CD4-positive, alpha-beta memory T cell (primary cell): Measurements from ENCODE around the gene SEC14L1. TPM values are rescaled to one million over a fixed set of nuclear protein-coding genes. Genes with fewer than 3 reads are reported as not detected.
"Not testable (repeated sequence)": the region's sequence is repeated elsewhere in the genome, so short reads cannot be mapped to it uniquely, and the experiment has no call there.

ENCODE experiments used
- CTCF ChIA-PET: fragments of 350-600 bp; sonication (Branson Sonifier 250); formaldehyde crosslinking; loops from one replicate; lab custom pipeline; 2021; ENCODE audit warnings: inconsistent platforms; ENCODE audit not compliant: partially characterized antibody; lab: Charles Lee
- POLR2A ChIA-PET: fragments of 350-600 bp; sonication (Branson Sonifier 250); formaldehyde crosslinking; loops from one replicate; lab custom pipeline; 2021; ENCODE audit not compliant: partially characterized antibody; lab: Charles Lee
- DNase-seq, 5 donors: peaks; one replicate each; pipeline versions ENCODE4 v3.0.0 to v3.0.0-alpha.2; 2020 to 2022; ENCODE audit warnings: mixed read lengths in 1 of 5
- H3K27ac ChIP-seq: one replicate; pipeline ENCODE4 v1.7.0; 2013; ENCODE audit warnings: low read depth, low read length
- H3K27me3 ChIP-seq: 2 replicates; pipeline ENCODE4 v1.7.0; 2013; ENCODE audit warnings: mild to moderate bottlenecking, low read length, moderate library complexity; ENCODE audit not compliant: insufficient read depth
- H3K36me3 ChIP-seq: 2 replicates; pipeline ENCODE4 v1.7.0; 2013; ENCODE audit warnings: mild to moderate bottlenecking, low read length, moderate library complexity; ENCODE audit not compliant: insufficient read depth
- H3K4me1 ChIP-seq: 2 replicates; pipeline ENCODE4 v1.7.0; 2013; ENCODE audit warnings: mild to moderate bottlenecking, low read length, moderate library complexity; ENCODE audit not compliant: insufficient read depth
- H3K4me3 ChIP-seq, 2 donors: one replicate each; pipeline ENCODE4 v1.7.0; 2013; ENCODE audit warnings: low read length in 2 of 2, mild to moderate bottlenecking in 1 of 2
- H3K9me3 ChIP-seq, 2 donors: one replicate each; pipeline ENCODE4 v1.7.0; 2013; ENCODE audit warnings: low read length in 2 of 2, control low read depth in 1 of 2; ENCODE audit not compliant: control insufficient read depth in 1 of 2
- H3K27ac Mint-ChIP-seq, 7 donors: one replicate each; pipeline ENCODE4 v1.8.0; 2020 to 2021; ENCODE audit warnings: mixed read lengths in 7 of 7, mild to moderate bottlenecking in 6 of 7, inconsistent platforms in 3 of 7, moderate library complexity in 3 of 7
- H3K27me3 Mint-ChIP-seq, 2 donors: one replicate each; pipeline ENCODE4 v1.8.0; 2020 to 2021; ENCODE audit warnings: mixed read lengths in 2 of 2
- H3K36me3 Mint-ChIP-seq, 2 donors: one replicate each; pipeline ENCODE4 v1.8.0; 2020 to 2021; ENCODE audit warnings: mixed read lengths in 2 of 2, inconsistent platforms in 1 of 2, mild to moderate bottlenecking in 1 of 2
- H3K4me1 Mint-ChIP-seq, 4 donors: one replicate each; pipeline ENCODE4 v1.8.0; 2020 to 2021; ENCODE audit warnings: mixed read lengths in 4 of 4, mild to moderate bottlenecking in 1 of 4
- H3K4me3 Mint-ChIP-seq, 8 donors: one replicate each; pipeline ENCODE4 v1.8.0; 2020 to 2021; ENCODE audit warnings: mixed read lengths in 8 of 8, mild to moderate bottlenecking in 7 of 8, moderate library complexity in 6 of 8, inconsistent platforms in 3 of 8
- H3K9me3 Mint-ChIP-seq, 8 donors: one replicate each; pipeline ENCODE4 v1.8.0; 2020 to 2021; ENCODE audit warnings: mixed read lengths in 8 of 8, mild to moderate bottlenecking in 5 of 8, inconsistent platforms in 3 of 8, moderate library complexity in 1 of 8
- intact Hi-C: fragments of 100-400 bp; cut with micrococcal nuclease; formaldehyde crosslinking; loops from one replicate; pipeline ENCODE4 v1.15.1; 2023
- polyA plus RNA-seq, 2 donors: library from polyadenylated mRNA; unstranded; fragments of 300-500 nt; fragmentation: Illumina TruSeq; gene quantifications; one replicate each; pipeline ENCODE4 v1.2.3, GENCODE V29; 2021
- total RNA-seq, 2 experiments: library from RNA; stranded (reverse); gene quantifications; one replicate each; pipeline ENCODE4 v1.2.3, GENCODE V29; 2021

Gene SEC14L1
- total and polyA plus RNA-seq, 4 experiments from 2014 or later = 8.9 to 35.5 (median 25.9) TPM

- no peaks in the 10 kb centered on the region for H3K36me3 ChIP-seq
- CTCF ChIA-PET = no interaction called here
- H3K4me3 Mint-ChIP-seq = no peak overlapping the region
- H3K4me1 Mint-ChIP-seq = no peaks in the 10 kb centered on the region
- intact Hi-C loops = no loop called here
- H3K36me3 Mint-ChIP-seq = no peaks in the 10 kb centered on the region
- H3K27me3 ChIP-seq = peaks cover 5% of the 10 kb centered on the region
- H3K4me1 ChIP-seq = no peaks in the 10 kb centered on the region
- POLR2A ChIA-PET = no interaction called here
- H3K9me3 ChIP-seq = no peaks in the 10 kb centered on the region
- H3K27me3 Mint-ChIP-seq = peaks cover 7 to 13% of the 10 kb centered on the region in 2 donors
- H3K27ac ChIP-seq = no peak overlapping the region
- no peak overlapping the region for H3K27ac Mint-ChIP-seq
- no peak for DNase-seq
- peaks cover 0 to 2% (median 0%) of the 10 kb centered on the region in 8 donors for H3K9me3 Mint-ChIP-seq
- no peak overlapping the region for H3K4me3 ChIP-seq
These were observed 112.9 kb downstream of the SEC14L1 start for GRCh38 chr17:77253611-77254051.

- Histone ChIP-seq H3K36me3 (no peaks in the 10 kb centered on the region), H3K4me3 (no peak overlapping the region), H3K9me3 (no peaks in the 10 kb centered on the region), H3K27me3 (peaks cover 5% of the 10 kb centered on the region), H3K4me1 (no peaks in the 10 kb centered on the region), H3K27ac (no peak overlapping the region)
- no peak for DNase-seq
- intact Hi-C loops = no loop called here
- H3K27ac Mint-ChIP-seq = no peak overlapping the region
- H3K9me3 Mint-ChIP-seq = no peaks in the 10 kb centered on the region
- H3K4me1 Mint-ChIP-seq = no peaks in the 10 kb centered on the region
- H3K36me3 Mint-ChIP-seq = no peaks in the 10 kb centered on the region
- peaks cover 5% of the 10 kb centered on the region in 2 donors for H3K27me3 Mint-ChIP-seq
- H3K4me3 Mint-ChIP-seq = no peak overlapping the region
- ChIA-PET POLR2A (no interaction called here), CTCF (interaction anchor here (1.0 kb wide), 1 partner anchor 168 kb away, joined by 6 read pairs; no protein-coding TSS in a partner anchor)
These were observed 114.4 kb downstream of the SEC14L1 start for GRCh38 chr17:77254951-77255825.

GRCh38 chr17:77255970-77256369, 115.2 kb downstream of the SEC14L1 start:
- H3K4me1 Mint-ChIP-seq, DNase-seq, H3K4me3 Mint-ChIP-seq, H3K36me3 Mint-ChIP-seq, H3K27ac Mint-ChIP-seq, H3K9me3 ChIP-seq, H3K27ac ChIP-seq, H3K27me3 Mint-ChIP-seq, POLR2A ChIA-PET, intact Hi-C loops, H3K9me3 Mint-ChIP-seq, H3K4me1 ChIP-seq, H3K36me3 ChIP-seq, H3K4me3 ChIP-seq, H3K27me3 ChIP-seq: not testable (repeated sequence)
- CTCF ChIA-PET = interaction anchor here (0.5 kb wide), 1 partner anchor 463 kb away, joined by 3 read pairs; no protein-coding TSS in a partner anchor

GRCh38 chr17:77256710-77257109, 115.9 kb downstream of the SEC14L1 start:
- no peak overlapping the region for H3K4me3 ChIP-seq
- intact Hi-C loops = no loop called here
- H3K36me3 Mint-ChIP-seq = no peaks in the 10 kb centered on the region
- ChIA-PET CTCF (interaction anchor here (0.5 kb wide), 1 partner anchor 463 kb away, joined by 3 read pairs; no protein-coding TSS in a partner anchor), POLR2A (no interaction called here)
- no peaks in the 10 kb centered on the region for H3K4me1 Mint-ChIP-seq
- H3K27ac ChIP-seq = no peak overlapping the region
- peaks cover 6 to 9% of the 10 kb centered on the region in 2 donors for H3K27me3 Mint-ChIP-seq
- H3K36me3 ChIP-seq = no peaks in the 10 kb centered on the region
- H3K9me3 Mint-ChIP-seq = no peaks in the 10 kb centered on the region
- DNase-seq = no peak
- H3K27ac Mint-ChIP-seq = no peak overlapping the region
- H3K9me3 ChIP-seq = no peaks in the 10 kb centered on the region
- no peak overlapping the region for H3K4me3 Mint-ChIP-seq
- H3K27me3 ChIP-seq = peaks cover 5% of the 10 kb centered on the region
- no peaks in the 10 kb centered on the region for H3K4me1 ChIP-seq

GRCh38 chr17:77257169-77257568, 116.4 kb downstream of the SEC14L1 start:
- no peak for DNase-seq
- Mint-ChIP-seq H3K4me1 (no peaks in the 10 kb centered on the region), H3K9me3 (no peaks in the 10 kb centered on the region), H3K4me3 (no peak overlapping the region), H3K27ac (no peak overlapping the region), H3K27me3 (peaks cover 6 to 9% of the 10 kb centered on the region in 2 donors), H3K36me3 (no peaks in the 10 kb centered on the region)
- no peaks in the 10 kb centered on the region for H3K4me1 ChIP-seq
- peaks cover 5% of the 10 kb centered on the region for H3K27me3 ChIP-seq
- intact Hi-C loops = no loop called here
- ChIA-PET POLR2A (no interaction called here), CTCF (no interaction called here)
- H3K4me3 ChIP-seq = no peak overlapping the region
- no peaks in the 10 kb centered on the region for H3K9me3 ChIP-seq
- H3K27ac ChIP-seq = no peak overlapping the region
- no peaks in the 10 kb centered on the region for H3K36me3 ChIP-seq

GRCh38 chr17:77257596-77258458, 117.1 kb downstream of the SEC14L1 start:
- H3K36me3 ChIP-seq = no peaks in the 10 kb centered on the region
- no peaks in the 10 kb centered on the region for H3K9me3 ChIP-seq
- Mint-ChIP-seq H3K36me3 (no peaks in the 10 kb centered on the region), H3K27me3 (peaks cover 6 to 9% of the 10 kb centered on the region in 2 donors), H3K4me1 (no peaks in the 10 kb centered on the region), H3K4me3 (no peak overlapping the region), H3K9me3 (no peaks in the 10 kb centered on the region), H3K27ac (no peak overlapping the region)
- no peak overlapping the region for H3K27ac ChIP-seq
- H3K4me1 ChIP-seq = no peaks in the 10 kb centered on the region
- no peak for DNase-seq
- H3K27me3 ChIP-seq = peaks cover 5% of the 10 kb centered on the region
- CTCF ChIA-PET = no interaction called here
- intact Hi-C loops = no loop called here
- H3K4me3 ChIP-seq = no peak overlapping the region
- POLR2A ChIA-PET = no interaction called here

- no peaks in the 10 kb centered on the region for H3K9me3 Mint-ChIP-seq
- intact Hi-C loops = no loop called here
These were observed 117.9 kb downstream of the SEC14L1 start for GRCh38 chr17:77258638-77259037.

More at GRCh38 chr17:77258638-77259037, 117.9 kb downstream of the SEC14L1 start:
- CTCF ChIA-PET = no interaction called here
- peaks cover 6 to 9% of the 10 kb centered on the region in 2 donors for H3K27me3 Mint-ChIP-seq
- no peak for DNase-seq
- no peak overlapping the region for H3K27ac Mint-ChIP-seq
- H3K27ac ChIP-seq = no peak overlapping the region
- H3K36me3 Mint-ChIP-seq = no peaks in the 10 kb centered on the region
- no peak overlapping the region for H3K4me3 Mint-ChIP-seq
- POLR2A ChIA-PET = no interaction called here
- H3K4me1 Mint-ChIP-seq = no peaks in the 10 kb centered on the region
- no peaks in the 10 kb centered on the region for H3K9me3 ChIP-seq
- no peak overlapping the region for H3K4me3 ChIP-seq
- H3K36me3 ChIP-seq = no peaks in the 10 kb centered on the region
- H3K4me1 ChIP-seq = no peaks in the 10 kb centered on the region
- peaks cover 5% of the 10 kb centered on the region for H3K27me3 ChIP-seq
